Kidney glomerular epithelial cell (primary cell): Measurements from ENCODE around the gene SEPTIN8.
A peak's percentile ranks its signal among the peaks of the same experiment; 100 is the strongest.

Experiments
- DNase-seq: peaks from one replicate; lab custom pipeline; 2025; lab: John Stamatoyannopoulos, UW

SEPTIN8 gene

DNA sequence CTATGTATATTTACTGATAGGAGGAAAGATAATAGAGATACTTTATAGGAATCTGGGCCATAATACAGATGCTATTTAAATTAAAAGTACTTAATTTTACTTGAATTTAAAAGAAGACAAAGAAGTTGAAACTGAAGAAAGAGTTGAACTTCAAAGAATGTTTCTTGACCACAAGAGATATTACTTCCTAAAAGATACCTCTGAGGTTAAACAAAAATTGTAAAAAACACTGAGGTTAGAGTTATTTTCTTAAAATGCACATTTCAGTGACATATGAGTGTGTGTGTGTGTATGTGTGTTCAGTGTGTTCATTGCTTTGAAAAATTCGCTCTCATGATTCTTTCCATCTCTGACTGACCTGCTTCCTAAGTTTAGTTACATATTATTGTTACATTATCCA, 3.5 kb upstream of the SEPTIN8 start:
- DNase-seq: no peak

DNA sequence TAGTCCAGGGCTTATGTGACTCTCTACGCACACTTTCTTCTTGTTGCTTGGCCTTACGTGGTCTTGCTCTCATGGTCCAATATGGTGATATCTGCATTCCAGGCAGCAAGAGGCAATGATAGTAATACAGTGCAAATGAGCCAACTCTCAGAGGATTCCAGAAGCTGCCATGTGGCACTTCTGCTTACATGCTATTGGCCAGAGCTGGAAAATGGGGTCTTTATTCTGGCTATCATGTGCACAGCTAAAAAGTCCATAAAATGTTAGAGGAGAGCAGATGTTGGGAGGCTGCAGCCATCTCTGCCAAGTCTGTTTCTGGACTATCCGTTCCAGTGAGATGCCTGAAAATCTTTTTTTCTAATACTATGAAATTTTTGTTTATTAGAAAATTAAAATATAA, 2.9 kb upstream of the SEPTIN8 start:
- no peak for DNase-seq

DNA sequence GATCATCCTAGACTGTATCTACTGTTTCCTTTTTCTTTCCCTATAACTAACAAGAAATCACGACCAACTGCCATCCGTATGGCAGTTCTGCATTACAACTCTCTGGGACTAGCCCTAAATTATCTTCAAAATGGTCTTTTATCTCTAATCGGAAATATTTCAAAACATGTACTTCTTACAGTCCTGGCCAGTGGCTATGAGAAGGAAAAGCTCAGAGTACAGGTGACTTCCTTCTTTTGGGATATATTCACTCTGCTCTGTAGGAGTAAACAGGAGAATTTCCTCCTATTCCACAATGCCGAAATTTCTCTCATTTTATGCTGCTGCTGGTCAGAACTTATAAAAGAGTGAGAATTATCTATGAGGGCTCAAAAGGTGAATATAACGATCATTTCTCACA, 1.8 kb upstream of the SEPTIN8 start:
- no peak for DNase-seq

DNA sequence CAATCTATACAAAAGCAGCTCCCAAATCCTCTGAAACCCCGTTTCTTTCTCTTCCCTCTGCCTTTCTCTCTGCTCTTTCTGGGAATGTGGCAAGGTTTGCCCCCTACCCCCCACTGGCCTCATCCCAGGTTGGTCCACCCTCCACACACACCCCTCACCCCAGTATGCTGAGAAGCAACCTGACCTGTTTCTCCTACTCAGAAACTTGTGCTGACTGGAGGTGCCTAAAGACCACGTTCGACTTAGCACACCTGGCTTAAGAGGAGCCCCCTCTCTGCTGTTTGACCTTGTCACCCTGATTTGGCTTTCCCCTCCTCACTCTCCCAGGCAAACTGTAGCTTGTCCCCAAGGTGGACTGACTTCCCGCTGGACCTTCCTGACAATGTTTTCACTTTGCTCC, 1.1 kb upstream of the SEPTIN8 start:
- no peak for DNase-seq

DNA sequence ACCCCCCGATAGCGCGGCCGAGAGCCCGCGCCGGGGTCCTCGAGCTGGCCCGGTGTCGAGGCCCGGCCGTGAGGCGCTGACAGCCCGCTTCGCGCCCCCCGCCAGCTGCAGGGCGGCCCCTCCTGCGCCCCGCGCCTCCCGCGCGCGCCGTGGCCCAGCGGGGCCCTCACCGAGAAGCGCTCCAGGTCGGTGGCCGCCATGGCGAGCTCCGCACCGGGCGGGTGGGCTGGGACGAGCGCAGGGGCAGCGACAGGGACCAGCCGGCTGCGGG, 166 bp downstream of the SEPTIN8 start:
- no peak for DNase-seq

DNA sequence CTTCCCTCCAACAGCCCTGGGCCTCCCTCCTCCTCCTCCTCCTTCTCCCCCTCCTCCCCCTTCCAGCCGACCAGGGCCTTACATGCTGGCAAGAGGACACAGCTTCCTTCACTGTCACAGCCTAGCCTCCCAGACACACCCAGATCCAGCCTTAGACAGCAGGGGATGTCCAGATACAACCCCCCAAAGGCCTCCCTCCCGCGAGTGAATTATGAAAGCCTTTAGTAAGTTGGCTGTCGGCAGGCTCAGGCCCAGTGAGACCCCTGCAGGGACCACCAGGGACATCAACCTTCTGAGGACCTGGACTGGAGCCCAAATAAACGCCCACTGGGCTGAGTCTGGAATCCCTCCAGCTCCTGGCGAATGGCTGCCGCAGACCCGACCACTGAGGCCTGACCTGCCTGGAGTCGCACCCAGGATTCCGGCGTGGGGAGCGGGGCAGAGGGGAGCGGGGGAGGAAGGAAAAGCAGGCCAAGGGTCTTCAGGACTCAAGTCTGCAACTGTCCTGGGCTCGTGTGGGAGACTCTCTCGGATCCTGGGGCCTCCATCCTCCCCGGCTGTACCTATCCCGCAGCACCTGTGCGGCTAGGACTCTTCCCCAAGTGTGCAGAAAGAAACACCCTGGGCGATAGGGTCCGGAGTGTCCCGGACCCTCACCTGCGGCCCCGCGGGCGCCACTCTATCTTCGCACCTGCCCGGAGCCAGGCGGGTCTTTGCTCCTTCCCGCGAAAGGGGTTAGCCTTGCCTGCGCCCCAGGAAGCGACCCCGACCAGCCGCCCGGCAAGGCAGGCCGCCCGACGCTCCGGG, 705 bp downstream of the SEPTIN8 start:
- peak; percentile 70 for DNase-seq

DNA sequence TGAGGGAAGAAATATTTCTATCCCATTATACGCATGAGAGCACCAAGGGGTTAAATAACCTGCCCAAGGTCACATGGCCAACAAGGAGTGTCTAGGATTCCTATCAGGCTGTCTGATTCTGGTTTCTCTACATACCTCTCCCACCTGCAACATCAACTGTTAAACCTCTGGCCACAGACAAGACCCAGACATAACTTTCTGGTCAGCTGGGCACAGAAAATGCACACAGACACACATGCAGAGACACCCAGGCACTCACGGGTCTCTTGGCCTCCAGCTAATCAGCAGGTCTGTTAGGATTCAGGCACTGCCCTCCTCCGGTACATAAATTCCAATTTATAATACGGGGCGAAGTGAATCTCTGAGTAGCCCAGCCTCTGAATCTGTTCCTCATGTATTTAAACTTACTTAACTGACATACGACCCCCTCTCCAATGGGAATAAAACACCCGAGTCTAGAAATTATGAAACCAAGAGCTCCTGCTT, 1.5 kb downstream of the SEPTIN8 start:
- peak; percentile 96 for DNase-seq

DNA sequence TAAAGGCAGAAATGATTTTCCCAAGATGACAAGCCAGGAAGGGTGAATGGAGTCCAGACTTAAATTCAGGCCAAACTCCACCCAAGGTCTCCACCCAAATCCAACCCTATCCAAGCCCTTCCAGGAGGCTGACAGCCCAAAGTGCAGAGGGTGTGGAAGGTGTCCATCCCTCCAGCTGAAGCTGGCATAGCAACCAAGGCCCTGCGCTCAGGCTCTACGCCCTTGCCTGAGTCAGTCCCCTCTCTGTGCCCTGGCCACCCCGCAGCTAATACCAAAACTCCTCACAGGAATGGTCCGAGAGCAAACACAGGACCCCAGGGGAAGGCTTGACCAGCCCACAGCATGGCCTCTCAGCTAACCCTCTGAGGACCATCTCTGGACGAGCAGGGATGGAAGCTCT, 2.1 kb downstream of the SEPTIN8 start:
- DNase-seq: no peak

DNA sequence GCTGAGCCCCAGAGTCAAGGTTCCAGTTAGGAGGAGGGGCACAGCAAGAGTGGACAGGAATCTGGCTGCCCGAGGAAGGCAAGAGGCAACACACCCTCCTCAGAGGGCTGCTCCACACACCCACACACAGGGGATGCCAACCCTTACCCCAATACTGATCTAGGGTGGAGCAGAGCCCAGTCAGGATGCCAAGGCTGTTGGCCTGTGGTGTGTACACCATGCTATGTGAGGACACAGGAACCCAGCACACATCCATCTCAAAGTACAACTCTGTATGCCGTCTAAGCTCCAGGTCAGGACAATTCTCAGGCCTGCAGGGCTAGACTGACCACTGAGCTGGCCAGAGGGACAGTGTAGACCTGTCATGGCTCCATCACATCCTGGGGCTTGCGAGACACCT, 2.6 kb downstream of the SEPTIN8 start:
- no peak for DNase-seq

DNA sequence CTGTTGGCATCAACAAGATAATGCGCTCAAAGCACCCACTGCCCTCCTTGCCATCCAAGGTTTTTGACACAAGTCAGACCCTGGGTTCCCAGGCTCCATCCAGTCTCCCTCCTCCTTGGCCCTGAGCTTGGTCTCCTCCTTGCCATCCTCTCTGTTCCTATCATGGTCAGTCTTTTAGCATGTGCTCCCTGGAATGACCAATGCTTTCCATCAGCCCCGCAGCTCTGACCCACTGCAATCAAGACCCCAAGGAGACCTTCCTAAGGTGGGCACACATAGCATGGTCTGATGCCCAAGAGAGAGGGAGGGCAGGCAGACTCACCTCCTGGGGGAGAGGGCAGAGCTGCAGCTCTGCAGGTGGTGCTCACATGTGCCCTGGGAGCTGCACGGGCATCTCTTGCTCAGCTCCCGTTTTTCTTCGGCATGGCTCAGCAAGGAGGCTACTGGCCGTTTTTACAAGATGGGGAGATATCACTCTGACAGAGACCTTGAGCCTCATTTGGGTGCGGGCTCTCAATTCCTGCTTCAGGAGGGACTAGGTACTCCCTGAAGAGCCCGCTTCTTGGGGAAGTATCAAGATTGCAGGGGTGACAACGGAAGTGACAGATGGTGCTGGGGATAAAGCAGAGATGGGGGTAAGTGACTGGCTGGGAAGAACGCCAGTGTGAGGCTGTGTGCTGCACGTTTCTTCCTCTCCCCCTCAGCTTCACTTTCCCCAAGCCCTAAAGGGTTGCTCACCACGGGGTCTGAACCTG, 3.3 kb downstream of the SEPTIN8 start:
- DNase-seq: no peak

DNA sequence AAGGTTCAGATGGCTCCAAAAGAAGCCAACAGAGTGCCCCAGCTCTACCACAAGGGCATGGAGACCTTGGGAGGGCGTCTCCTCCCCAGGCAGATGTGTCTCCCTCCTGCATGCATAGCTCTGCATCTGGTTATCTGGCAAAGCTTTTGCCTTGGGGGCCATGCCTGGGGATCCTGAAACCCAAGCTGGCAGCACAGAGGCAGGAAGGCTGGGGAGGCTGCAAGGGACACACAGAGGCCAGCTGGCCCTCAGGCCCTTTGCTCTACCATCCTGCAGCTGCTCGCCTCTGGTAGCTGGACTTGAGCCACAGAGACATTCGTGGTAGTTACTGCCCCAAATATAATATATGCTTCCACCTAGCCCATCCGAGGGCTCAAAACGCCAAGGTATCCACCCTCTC, 3.9 kb downstream of the SEPTIN8 start:
- DNase-seq: no peak

DNA sequence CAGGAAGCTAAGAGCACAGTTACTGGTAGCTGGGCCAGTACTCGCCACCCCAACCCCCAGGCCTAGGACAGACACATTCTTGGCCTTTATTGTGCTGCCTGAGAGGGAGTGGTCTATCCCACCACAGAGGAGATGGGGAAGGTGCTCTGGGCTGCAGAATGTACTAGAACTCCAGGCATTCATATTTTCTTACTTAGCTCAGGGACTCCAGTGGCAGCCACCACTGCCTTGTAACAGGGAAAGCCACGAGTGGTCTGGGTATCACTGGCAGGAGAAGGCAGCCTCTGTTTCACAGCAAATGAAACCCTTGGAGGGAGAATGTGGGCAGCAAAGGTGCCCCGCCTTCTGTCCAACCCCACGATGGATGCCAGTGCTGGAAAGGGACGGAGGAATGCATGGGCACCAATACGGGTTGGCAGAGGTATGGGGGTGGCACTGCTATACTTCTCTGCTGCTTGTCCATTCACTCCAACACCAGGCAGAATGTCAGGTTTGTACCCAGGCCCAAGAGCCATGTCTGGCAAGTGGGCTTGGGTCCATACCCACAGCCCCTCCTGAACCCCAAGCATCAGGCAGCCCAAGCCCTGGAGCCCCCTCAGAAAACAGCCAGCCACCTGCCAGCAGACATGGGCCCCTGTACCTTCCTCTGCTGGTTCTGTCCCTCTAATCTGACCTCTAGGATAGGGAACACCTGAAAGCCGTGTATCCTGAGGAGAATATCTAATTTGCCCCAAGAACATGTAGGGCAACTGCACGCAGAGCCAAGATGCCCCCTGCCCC, 4.6 kb downstream of the SEPTIN8 start:
- DNase-seq: no peak

DNA sequence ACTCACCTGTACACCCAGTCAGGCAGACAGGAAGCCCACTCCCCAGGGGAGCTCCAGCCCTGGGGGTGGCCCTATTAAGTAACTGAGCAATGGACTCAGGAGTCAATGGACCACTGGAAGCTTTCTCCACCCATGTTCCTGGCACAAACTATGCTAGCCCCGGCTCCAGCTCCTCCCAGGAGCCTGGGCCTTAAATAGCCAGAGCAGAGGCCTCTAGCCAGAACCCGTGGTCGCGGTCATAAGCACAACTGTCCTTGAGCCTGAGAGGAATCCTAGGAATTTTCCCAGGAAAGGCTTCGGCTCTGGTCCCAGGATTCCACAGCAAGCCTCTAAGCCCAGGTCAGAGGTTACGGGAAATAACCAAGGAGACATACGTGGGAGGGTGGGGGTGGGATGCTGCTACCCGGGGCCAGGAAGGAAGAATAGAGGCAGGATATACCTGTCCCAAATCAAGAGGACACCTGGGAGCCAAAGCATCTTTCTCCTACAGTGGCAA, 5.5 kb downstream of the SEPTIN8 start:
- no peak for DNase-seq

DNA sequence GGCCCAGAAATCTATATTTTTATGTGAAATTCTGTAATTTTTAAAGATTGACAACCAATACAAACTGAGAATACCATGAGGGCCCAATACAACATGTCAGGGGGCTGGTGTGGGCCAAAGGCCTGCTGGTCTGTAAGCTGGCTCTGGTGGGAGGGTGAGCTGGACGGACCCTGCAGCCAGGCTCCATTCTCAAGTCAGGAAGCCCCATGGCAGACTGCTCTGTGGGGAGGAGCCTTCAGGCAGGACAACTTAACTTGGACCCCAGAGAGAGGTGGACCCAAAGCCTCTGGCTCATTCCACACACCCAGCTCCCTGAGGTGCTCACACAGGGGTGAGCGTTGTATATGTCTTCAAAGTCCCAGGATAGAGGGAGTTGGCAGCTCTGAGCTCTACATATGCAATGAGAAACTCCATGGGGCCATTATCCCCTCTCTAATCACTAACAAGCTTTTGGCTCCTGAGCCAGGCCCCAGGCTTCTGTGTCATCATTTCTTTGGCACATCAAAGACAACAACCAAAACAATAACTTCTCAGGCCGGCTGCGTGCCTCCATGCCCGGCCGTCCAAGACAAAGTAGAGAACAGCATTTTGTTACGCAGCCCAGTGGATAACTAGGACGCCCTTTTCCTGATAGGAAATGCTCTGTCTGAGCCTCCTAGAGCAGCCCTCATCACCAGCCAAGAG, 6.4 kb downstream of the SEPTIN8 start:
- DNase-seq: no peak

DNA sequence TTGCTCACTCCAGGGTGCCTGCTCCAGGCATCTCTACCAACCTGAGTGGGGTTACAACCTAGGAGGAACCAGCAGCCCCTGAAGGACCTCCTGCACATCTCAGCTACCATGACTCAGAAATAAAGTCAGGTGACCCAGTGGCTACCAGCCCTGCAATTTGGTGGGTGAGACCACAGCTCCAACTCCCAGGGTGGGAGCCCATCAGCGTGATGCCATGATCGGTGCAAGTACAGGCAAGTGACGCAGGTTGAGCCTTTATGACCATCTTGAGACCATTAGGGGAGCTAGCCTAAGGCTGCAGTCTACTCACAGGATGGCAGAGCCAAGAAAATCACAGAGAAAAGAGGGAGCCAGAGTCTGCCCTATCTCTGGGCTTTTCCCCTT, 8.6 kb downstream of the SEPTIN8 start:
- DNase-seq: no peak

DNA sequence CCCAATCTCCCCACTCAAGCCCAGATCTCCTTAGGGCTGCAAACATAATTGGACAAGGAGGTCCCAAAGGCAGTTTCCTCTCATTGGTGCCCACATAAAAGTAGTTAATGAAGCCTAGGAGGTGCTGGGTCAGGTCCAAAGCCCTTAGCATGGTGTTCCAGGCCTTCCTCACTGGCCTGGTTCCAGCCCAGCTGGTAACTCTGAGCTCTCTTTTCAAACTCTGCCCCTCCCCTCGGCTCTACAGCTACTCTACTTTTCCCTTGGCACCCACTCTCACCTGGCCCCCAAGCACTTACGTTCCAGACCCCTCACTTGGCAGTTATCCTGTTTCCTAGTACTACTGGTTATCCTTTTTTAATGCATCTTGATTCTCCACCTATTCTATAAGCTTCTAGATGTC, 9.9 kb downstream of the SEPTIN8 start:
- DNase-seq: no peak

DNA sequence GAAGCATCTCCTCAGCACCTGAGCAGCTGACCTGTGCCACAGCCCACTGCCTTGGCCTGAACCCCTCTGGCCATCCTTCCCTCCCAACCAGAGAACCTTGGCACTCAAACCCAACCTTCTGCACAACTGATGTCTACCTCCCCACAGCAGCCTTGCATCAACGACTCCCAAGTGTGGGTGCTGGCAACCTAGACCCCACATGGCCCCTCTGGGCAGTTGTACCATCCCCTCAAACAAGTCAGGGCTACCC, 10.3 kb downstream of the SEPTIN8 start:
- DNase-seq: no peak

DNA sequence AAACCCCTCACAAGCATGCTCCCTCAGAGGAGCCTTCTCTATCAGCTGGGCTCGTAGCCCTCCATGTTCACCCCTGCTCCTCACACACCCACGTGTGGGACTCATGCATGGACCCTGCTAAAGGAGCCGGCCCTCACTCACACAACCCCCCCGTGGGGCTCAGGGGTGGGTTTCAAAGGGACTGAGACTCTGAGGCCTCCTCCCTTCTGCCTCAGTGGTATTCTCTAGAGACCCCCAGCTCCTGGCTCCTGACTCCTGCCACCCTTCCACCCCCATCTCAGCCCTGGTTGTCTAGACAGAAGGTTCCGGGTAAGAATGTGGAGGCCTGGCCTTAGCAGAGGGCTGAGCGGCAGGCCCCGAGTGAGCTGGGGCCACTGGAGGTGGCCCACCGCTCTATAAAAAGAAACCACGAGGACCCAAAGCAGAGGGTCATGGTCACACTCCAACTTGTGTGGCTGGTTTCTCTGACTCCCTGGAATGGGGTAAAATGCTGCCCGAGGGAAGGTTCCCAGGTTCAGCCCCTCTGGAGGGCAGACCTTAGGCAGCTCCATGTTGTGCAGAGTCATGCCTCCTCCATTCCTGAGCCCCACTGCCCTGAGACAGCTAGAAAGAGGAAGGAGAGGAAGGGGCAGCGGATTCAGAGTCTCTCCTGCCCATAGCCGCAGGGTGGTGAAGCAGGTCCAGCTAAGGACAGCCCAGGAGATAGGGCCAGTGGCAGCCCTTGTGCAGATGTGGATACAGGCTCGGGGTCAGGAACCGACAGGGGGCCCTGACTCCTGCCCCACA, 10.8 kb downstream of the SEPTIN8 start:
- no peak for DNase-seq

DNA sequence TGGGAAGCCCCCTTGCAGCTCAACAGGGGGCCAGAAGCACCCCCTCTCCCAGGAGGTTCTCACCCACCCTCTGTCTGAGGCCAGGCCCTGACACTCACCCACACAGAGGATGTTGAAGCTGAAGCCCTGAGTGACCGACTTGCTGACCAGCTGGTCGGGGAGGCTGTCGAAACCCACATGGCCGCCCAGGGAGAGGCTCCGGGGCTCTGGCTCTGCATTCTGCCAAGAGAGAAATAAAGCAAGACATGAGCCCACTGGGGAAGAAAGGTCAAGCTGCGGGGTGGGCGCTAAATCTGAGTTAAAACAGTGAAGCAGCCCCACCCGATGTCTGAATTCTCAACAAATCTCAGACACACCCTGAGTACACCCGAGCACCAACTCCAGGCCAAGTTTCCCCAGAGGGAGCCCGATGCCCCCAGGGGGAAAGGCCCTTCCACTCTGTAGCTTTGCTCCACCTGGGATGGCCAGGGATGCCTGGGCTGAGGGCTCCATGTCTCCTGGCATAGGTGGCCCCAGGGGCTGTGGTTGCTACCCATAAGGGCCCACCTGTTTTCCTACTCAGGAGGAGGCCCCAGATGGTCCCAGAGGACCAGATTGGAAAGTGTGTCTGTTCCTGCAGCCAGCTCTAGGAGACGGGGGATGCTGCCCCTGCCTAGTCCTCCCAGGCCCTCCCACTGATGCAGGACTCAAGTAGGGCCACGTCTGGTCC, 11.6 kb downstream of the SEPTIN8 start:
- DNase-seq: no peak

DNA sequence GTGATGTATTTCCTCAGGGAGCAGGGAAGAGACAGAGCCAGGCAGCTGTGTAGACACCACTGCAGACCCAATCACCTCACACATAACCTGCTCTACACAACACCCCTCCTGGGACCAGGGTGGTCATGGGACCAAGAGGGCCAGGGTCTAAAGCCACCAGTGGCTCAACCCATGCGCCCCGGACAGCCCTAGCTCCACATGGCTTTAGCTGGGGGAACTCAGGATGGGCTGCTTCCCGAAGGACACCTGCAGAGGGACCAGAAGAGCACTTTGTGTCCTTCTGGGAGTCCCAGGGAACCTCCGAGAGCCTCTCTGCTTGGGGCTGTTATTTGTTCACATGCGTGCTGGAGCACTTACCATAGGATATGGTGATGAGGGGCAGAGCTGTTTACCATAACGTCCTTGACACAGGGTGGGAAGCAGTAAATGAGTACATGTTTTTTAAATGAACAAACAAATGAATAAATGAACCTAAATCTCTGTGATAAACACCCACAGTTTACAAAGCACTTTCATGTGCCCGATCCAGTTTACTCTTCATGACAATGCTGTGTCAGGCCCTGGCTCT, 12.3 kb downstream of the SEPTIN8 start:
- DNase-seq: no peak

DNA sequence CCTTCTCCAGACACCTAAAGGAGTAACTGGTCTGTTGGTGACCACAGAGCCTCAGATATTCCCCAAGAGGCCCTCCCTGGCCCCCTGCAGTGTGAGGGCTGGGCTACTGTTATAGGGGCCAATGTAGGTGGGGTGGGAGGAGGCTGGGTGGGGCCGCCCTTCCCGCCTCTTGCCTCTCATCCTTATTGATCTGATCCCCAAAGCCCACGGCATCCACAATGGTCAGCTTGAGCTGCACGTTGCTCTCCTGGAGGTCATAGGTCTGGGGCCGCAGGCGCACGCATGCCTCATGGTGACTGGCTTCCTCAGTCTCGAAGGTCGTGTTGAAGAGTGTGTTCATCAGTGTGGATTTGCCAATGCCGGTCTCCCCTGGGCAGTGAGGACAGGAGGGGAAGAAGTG, 13.0 kb downstream of the SEPTIN8 start:
- DNase-seq: no peak
